ENCODE measurements around the gene NIT1. TPM values are rescaled to one million over a fixed set of nuclear protein-coding genes. Genes with fewer than 3 reads are reported as not detected.
A peak's percentile ranks its signal among the peaks of the same experiment; 100 is the strongest.

Gene NIT1
- total and polyA plus RNA-seq, 9 of the 15 experiments (the other 6 are each of a cell fraction or from before 2014, with no cell fraction given) = 18.4 to 76.0 (median 33.7) TPM

DNA sequence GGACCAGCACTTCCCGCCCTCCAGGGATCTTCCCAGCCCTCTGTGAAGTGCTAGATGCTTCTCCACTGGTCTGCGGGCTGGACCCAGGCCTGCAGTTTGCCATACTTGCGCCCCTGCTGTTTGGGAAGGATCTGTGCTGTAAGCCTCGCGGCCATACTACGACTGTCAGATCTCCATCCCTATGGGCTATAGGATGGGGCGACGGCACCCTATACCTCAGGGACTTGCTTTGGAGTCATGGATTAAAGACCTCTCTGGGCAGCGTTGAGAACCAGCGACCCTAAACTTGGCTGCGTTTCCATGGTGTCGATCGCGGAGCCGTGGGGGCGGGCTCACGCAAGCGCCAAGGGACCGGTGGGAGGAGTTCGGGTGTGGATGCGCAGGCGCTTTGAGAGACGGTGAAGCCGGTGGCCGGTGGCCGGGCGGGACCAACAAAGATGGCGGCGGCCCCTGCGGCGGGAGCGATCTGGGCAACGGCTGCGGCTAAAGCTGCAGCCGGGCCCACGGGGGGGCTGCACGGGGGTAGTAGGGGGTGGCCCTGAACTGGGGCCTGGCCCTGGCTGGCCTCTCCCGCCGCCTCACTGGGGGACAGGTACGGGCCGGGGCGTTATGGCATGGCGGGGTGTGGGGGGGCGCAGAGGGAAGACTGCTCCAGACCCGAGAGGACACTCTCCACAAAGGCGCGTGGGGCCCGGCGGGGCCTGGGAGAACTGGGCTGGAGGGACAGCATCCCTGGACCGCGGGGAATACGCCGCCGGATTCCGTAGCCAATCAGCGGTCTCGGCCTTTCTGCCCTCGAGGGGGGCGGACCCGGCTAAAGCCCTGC lies 41.4 kb downstream of the NIT1 start, which contains the start of gene USP21 (continued):
- TF ChIP-seq, protein P1, sequence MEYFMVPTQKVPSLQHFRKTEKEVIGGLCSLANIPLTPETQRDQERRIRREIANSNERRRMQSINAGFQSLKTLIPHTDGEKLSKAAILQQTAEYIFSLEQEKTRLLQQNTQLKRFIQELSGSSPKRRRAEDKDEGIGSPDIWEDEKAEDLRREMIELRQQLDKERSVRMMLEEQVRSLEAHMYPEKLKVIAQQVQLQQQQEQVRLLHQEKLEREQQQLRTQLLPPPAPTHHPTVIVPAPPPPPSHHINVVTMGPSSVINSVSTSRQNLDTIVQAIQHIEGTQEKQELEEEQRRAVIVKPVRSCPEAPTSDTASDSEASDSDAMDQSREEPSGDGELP (CRISPR knock-in tag; IDR thresholded peaks at IDR 0.05; ENCODE audit: borderline replicate concordance) = peak; percentile 61
- TF ChIP-seq PRPF4 (IDR thresholded peaks at IDR 0.05; ENCODE audit: insufficient read depth, low read depth, low read length, poor library complexity, severe bottlenecking) (no peak), ARNT (IDR thresholded peaks at IDR 0.05) (no peak), ZBTB17 (CRISPR knock-in tag; IDR thresholded peaks at IDR 0.05) (no peak; the same call in 1 of the 2 replicates), FOXK2 (conservative IDR thresholded peaks at IDR 0.05 in 1 of 2, IDR thresholded peaks at IDR 0.05 in 1 of 2; ENCODE audit: low read depth in 2 of 2) (no peak), SAP30 (IDR thresholded peaks at IDR 0.05; ENCODE audit: borderline replicate concordance, insufficient read depth, low read depth, low read length, poor library complexity, severe bottlenecking) (peak; percentile 29), CBX8 (IDR thresholded peaks at IDR 0.05; ENCODE audit: borderline replicate concordance, extremely low read depth, low read depth, low read length, poor library complexity, severe bottlenecking) (no peak), GABPB1 (CRISPR knock-in tag; IDR thresholded peaks at IDR 0.05) (peak; percentile 70), JUN (IDR thresholded peaks at IDR 0.05; ENCODE audit: borderline replicate concordance, low read depth, low read length) (0 out of 2 replicates have a peak, but pooled peaks have one; percentile 13), JUN (CRISPR knock-in tag; IDR thresholded peaks at IDR 0.05; ENCODE audit: borderline replicate concordance) (no peak), CREB1 (IDR thresholded peaks at IDR 0.05) (0 out of 2 replicates have a peak, but pooled peaks have one; percentile 39), CREB1 (CRISPR knock-in tag; IDR thresholded peaks at IDR 0.05) (peak; percentile 52; the same call in 1 of the 2 replicates), TARDBP (IDR thresholded peaks at IDR 0.05) (no peak)
- TF ChIP-seq, protein P2, sequence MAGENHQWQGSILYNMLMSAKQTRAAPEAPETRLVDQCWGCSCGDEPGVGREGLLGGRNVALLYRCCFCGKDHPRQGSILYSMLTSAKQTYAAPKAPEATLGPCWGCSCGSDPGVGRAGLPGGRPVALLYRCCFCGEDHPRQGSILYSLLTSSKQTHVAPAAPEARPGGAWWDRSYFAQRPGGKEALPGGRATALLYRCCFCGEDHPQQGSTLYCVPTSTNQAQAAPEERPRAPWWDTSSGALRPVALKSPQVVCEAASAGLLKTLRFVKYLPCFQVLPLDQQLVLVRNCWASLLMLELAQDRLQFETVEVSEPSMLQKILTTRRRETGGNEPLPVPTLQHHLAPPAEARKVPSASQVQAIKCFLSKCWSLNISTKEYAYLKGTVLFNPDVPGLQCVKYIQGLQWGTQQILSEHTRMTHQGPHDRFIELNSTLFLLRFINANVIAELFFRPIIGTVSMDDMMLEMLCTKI (IDR thresholded peaks at IDR 0.05; ENCODE audit: partially characterized antibody) = no peak
- TF ChIP-seq, protein P3, sequence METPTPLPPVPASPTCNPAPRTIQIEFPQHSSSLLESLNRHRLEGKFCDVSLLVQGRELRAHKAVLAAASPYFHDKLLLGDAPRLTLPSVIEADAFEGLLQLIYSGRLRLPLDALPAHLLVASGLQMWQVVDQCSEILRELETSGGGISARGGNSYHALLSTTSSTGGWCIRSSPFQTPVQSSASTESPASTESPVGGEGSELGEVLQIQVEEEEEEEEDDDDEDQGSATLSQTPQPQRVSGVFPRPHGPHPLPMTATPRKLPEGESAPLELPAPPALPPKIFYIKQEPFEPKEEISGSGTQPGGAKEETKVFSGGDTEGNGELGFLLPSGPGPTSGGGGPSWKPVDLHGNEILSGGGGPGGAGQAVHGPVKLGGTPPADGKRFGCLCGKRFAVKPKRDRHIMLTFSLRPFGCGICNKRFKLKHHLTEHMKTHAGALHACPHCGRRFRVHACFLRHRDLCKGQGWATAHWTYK (CRISPR knock-in tag; IDR thresholded peaks at IDR 0.05) = 0 out of 2 replicates have a peak, but pooled peaks have one; percentile 14
- TF ChIP-seq, protein P4, sequence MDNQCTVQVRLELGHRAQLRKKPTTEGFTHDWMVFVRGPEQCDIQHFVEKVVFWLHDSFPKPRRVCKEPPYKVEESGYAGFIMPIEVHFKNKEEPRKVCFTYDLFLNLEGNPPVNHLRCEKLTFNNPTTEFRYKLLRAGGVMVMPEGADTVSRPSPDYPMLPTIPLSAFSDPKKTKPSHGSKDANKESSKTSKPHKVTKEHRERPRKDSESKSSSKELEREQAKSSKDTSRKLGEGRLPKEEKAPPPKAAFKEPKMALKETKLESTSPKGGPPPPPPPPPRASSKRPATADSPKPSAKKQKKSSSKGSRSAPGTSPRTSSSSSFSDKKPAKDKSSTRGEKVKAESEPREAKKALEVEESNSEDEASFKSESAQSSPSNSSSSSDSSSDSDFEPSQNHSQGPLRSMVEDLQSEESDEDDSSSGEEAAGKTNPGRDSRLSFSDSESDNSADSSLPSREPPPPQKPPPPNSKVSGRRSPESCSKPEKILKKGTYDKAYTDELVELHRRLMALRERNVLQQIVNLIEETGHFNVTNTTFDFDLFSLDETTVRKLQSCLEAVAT (IDR thresholded peaks at IDR 0.05) = no peak
- TF ChIP-seq, protein P5, sequence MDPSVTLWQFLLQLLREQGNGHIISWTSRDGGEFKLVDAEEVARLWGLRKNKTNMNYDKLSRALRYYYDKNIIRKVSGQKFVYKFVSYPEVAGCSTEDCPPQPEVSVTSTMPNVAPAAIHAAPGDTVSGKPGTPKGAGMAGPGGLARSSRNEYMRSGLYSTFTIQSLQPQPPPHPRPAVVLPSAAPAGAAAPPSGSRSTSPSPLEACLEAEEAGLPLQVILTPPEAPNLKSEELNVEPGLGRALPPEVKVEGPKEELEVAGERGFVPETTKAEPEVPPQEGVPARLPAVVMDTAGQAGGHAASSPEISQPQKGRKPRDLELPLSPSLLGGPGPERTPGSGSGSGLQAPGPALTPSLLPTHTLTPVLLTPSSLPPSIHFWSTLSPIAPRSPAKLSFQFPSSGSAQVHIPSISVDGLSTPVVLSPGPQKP (CRISPR knock-in tag; IDR thresholded peaks at IDR 0.05) = no peak
- TF ChIP-seq, protein P6, sequence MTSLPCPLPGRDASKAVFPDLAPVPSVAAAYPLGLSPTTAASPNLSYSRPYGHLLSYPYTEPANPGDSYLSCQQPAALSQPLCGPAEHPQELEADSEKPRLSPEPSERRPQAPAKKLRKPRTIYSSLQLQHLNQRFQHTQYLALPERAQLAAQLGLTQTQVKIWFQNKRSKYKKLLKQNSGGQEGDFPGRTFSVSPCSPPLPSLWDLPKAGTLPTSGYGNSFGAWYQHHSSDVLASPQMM (CRISPR knock-in tag; IDR thresholded peaks at IDR 0.05) = no peak

Measured in K562 (cell line).